Esophagus muscularis mucosa (tissue), 4 donors: ENCODE measurements around the gene BRD3OS. TPM values are rescaled to one million over a fixed set of nuclear protein-coding genes. Genes with fewer than 3 reads are reported as not detected.

Source experiments
- DNase-seq: peaks from one replicate; pipeline ENCODE4 v3.0.0-alpha.2; 2017; ENCODE audit errors: extremely low spot score
- H3K27ac ChIP-seq, 4 donors: fragments of 200-600 bp; sonication (generic); replicated peaks in 1 of 4; 1 replicate in 3 of 4; 2 replicates in 1 of 4; pipeline ENCODE4 v1.5.1; 2016 to 2019; ENCODE audit warnings: mild to moderate bottlenecking in 1 of 4
- H3K27me3 ChIP-seq, 4 donors: fragments of 200-600 bp; sonication (generic); one replicate each; pipeline versions ENCODE4 v1.5.1 to v1.6.0; 2016 to 2019
- H3K36me3 ChIP-seq, 4 donors: fragments of 200-600 bp; sonication (generic); one replicate each; pipeline ENCODE4 v1.5.1; 2016 to 2019
- H3K4me1 ChIP-seq, 4 donors: fragments of 200-600 bp; sonication (generic); one replicate each; pipeline ENCODE4 v1.5.1; 2016 to 2019
- H3K4me3 ChIP-seq, 4 donors: fragments of 200-600 bp; sonication (generic); 1 replicate in 2 of 4; 2 replicates in 2 of 4; pipeline ENCODE4 v1.5.1; 2016 to 2019; ENCODE audit warnings: mild to moderate bottlenecking in 4 of 4, moderate library complexity in 1 of 4
- H3K9me3 ChIP-seq, 4 donors: fragments of 200-600 bp; sonication (generic); 1 replicate in 3 of 4; 2 replicates in 1 of 4; pipeline ENCODE4 v1.5.1; 2016 to 2019
- EP300 ChIP-seq: sonication (generic); formaldehyde crosslinking; IDR thresholded peaks from one replicate; pipeline ENCODE4 v1.6.1; 2017; ENCODE audit warnings: antibody characterized with exemption
- POLR2A ChIP-seq: fragments of 450-650 bp; IDR thresholded peaks from one replicate; pipeline ENCODE4 v1.6.1; 2017; ENCODE audit warnings: antibody characterized with exemption, moderate library complexity, mild to moderate bottlenecking, low read depth
- POLR2AphosphoS5 ChIP-seq, 2 donors: sonication (generic); formaldehyde crosslinking; IDR thresholded peaks; one replicate each; pipeline ENCODE4 v1.6.1; 2017; ENCODE audit warnings: antibody characterized with exemption in 2 of 2
- WGBS: methylation state at CpG from one replicate; pipeline ENCODE4 v1.1.5; 2018; 5-methylcytosine and 5-hydroxymethylcytosine counted together
- intact Hi-C: fragments of 100-400 bp; cut with DNase I; formaldehyde crosslinking; loops from one replicate; pipeline ENCODE4 v1.15.1; 2023
- total RNA-seq, 4 donors: library from RNA; depleted of rRNA; stranded (reverse); fragments of >200 nt; gene quantifications; one replicate each; pipeline versions ENCODE4 v1.1.0 to v1.2.1, GENCODE V29; 2016
- TF ChIP-seq, protein P1 (sequence below), 3 experiments: fragments of 200-600 bp in 2 of 3; fragments of 450-650 bp in 1 of 3; sonication (generic) in 2 of 3; IDR thresholded peaks; one replicate each; pipeline ENCODE4 v1.5.1; 2017 to 2019; ENCODE audit warnings: antibody characterized with exemption in 3 of 3, mild to moderate bottlenecking in 2 of 3, moderate library complexity in 1 of 3

Gene BRD3OS
- total RNA-seq, 4 donors from 2014 or later = 13.4 to 33.4 (median 21.7) TPM

DNA sequence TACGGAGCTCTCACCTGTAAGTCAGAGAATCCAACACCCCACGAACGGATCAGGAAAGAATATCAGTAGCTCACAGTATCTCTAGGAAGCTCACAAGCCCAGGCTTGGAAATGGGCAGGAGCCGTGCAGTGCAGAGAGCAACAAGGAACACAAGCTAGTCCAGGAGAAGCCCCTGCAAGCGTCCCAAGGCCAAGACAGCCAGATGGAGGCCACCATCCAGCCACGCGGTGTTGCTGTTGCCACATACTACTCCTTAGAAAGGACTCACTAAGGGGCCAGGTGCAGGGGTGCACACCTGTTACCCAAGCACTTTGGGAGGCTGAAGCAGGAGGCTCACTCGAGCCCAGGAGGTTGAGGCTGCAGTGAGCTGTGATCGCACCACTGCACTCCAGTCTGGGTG, 17.7 kb upstream of the BRD3OS start:
- Histone ChIP-seq H3K4me1 (peaks cover 0 to 4% (median 0%) of the 10 kb centered on the region in 4 donors), H3K27me3 (peaks cover 0 to 27% (median 0%) of the 10 kb centered on the region in 4 donors), H3K4me3 (no peak overlapping the region), H3K9me3 (no peaks in the 10 kb centered on the region), H3K36me3 (no peaks in the 10 kb centered on the region), H3K27ac (no peak overlapping the region)
- TF ChIP-seq, protein P1, sequence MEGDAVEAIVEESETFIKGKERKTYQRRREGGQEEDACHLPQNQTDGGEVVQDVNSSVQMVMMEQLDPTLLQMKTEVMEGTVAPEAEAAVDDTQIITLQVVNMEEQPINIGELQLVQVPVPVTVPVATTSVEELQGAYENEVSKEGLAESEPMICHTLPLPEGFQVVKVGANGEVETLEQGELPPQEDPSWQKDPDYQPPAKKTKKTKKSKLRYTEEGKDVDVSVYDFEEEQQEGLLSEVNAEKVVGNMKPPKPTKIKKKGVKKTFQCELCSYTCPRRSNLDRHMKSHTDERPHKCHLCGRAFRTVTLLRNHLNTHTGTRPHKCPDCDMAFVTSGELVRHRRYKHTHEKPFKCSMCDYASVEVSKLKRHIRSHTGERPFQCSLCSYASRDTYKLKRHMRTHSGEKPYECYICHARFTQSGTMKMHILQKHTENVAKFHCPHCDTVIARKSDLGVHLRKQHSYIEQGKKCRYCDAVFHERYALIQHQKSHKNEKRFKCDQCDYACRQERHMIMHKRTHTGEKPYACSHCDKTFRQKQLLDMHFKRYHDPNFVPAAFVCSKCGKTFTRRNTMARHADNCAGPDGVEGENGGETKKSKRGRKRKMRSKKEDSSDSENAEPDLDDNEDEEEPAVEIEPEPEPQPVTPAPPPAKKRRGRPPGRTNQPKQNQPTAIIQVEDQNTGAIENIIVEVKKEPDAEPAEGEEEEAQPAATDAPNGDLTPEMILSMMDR (IDR thresholded peaks at IDR 0.05) = no peak
- TF ChIP-seq POLR2AphosphoS5 (IDR thresholded peaks at IDR 0.05) (no peak), EP300 (no peak)
- 88% methylated on average over 7 of the region's 9 CpGs for WGBS
- DNase-seq = no peak
- intact Hi-C loops = no loop called here

DNA sequence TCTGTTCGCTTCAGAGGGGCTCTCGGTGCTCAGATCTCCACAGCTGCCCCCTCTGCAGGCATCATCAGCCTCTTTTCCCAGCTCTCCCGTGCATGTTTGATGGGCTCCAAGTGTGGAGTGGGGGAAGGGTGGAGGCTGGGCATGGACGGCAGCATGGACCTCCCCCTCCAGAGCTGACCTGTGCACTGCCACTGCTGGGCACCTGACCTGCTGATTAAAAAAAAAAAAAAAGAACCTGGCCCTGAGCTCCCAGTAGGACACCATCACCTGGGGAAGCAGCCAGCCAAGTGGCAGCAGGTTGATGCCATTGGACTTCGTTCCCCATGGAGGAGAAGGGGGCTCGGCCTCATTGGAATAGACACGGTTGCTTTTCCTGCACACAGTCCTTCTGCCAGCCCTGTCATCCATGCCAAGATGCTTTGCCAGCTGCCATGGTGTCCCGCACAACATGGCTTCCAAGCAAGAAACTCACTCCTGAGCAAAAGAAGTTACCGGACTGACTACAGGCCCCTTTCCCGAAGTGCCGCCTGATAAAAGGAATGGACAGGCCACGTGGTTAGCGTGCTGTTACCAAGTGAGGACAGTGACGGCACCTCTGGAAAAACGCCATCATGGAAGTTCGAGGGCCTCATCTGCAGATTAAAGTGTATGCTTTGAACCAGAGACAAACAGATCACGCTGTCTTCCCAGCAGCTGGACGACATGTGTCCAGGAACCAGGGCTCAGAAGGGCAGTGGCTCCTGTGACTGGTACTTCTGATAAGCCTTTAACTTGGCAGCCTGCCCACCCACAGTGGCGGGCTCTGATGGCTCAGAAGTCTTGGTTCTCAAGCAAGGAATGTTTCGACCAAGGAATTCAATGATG, 14.7 kb upstream of the BRD3OS start:
- Histone ChIP-seq H3K27ac (no peak overlapping the region), H3K36me3 (no peaks in the 10 kb centered on the region), H3K4me1 (peaks cover 0 to 4% (median 0%) of the 10 kb centered on the region in 4 donors), H3K9me3 (no peaks in the 10 kb centered on the region), H3K27me3 (peaks cover 0 to 10% (median 0%) of the 10 kb centered on the region in 4 donors), H3K4me3 (no peak overlapping the region)
- intact Hi-C loops = no loop called here
- no peak for DNase-seq
- 85% methylated on average over 19 of the region's 20 CpGs for WGBS
- TF ChIP-seq POLR2A (no peak), EP300 (no peak), POLR2AphosphoS5 (IDR thresholded peaks at IDR 0.05) (no peak)
- TF ChIP-seq, protein P1 (IDR thresholded peaks at IDR 0.05) = no peak

DNA sequence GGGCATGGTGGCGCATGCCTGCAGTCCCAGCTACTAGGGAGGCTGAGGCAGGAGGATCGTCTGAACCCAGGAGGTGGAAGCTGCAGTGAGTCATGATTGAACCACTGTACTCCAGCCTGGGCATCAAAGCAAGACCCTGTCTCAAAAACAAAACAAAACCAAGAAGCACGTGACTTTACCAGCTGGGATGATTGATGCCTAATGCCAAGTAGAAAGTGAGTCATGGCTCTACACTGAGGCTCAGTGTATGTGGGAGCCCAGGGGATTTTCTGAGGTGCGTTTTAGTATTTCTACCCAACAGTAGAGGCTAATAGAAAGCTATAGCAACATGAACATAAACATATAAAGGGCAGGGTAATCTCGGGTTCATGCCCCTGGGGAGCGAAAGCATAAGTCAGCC, 13.9 kb upstream of the BRD3OS start:
- WGBS = 83% methylated on average over 6 of the region's 6 CpGs
- no peaks in the 10 kb centered on the region for H3K9me3 ChIP-seq
- H3K27ac ChIP-seq = no peak overlapping the region
- H3K36me3 ChIP-seq = no peaks in the 10 kb centered on the region
- intact Hi-C loops = no loop called here
- H3K27me3 ChIP-seq = peaks cover 0 to 10% (median 0%) of the 10 kb centered on the region in 4 donors
- no peak overlapping the region for H3K4me3 ChIP-seq
- DNase-seq = no peak
- peaks cover 0 to 4% (median 0%) of the 10 kb centered on the region in 4 donors for H3K4me1 ChIP-seq
- TF ChIP-seq POLR2A = no peak
- no peak for TF ChIP-seq POLR2AphosphoS5 (IDR thresholded peaks at IDR 0.05)
- TF ChIP-seq EP300 = no peak
- TF ChIP-seq, protein P1 (IDR thresholded peaks at IDR 0.05) = no peak

DNA sequence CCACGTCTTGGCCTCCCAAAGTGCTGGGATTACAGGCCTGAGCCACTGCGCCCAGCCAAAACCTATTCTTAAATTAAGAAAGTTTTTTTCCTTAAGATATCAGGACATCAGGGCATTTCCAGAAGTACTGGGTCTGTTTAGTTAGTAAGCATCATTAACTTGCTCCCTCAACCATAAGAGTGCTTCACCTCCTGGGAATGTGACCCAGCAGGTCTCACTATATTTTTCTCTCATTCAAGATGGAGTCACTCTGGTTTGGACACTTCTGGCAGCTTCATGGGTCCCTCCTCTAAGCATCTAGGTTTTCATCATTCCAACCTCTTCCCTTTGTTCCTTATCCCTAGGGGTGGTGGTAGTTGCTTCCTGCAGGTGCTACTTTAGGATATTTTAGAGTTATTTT, 10.3 kb upstream of the BRD3OS start:
- no peaks in the 10 kb centered on the region for H3K36me3 ChIP-seq
- no peak for DNase-seq
- H3K27me3 ChIP-seq = no peaks in the 10 kb centered on the region
- H3K4me3 ChIP-seq = no peak overlapping the region
- 84% methylated on average over 2 of the region's 2 CpGs for WGBS
- peaks cover 0 to 4% (median 0%) of the 10 kb centered on the region in 4 donors for H3K4me1 ChIP-seq
- no peak overlapping the region for H3K27ac ChIP-seq
- TF ChIP-seq POLR2AphosphoS5 (IDR thresholded peaks at IDR 0.05) = no peak
- TF ChIP-seq EP300 = no peak
- TF ChIP-seq POLR2A = no peak
- TF ChIP-seq, protein P1 (IDR thresholded peaks at IDR 0.05) = no peak
- intact Hi-C loops = no loop called here
- H3K9me3 ChIP-seq = no peaks in the 10 kb centered on the region
